WTC11 (cell line): ENCODE results near the gene NDST4.
"Not testable (repeated sequence)": the region's sequence is repeated elsewhere in the genome, so short reads cannot be mapped to it uniquely, and the experiment has no call there.

Experiments
- CREB1 ChIP-seq: sonication (generic); formaldehyde crosslinking; IDR thresholded peaks from 2 replicates; pipeline ENCODE4 v1.8.0; 2023; ENCODE audit warnings: mild to moderate bottlenecking, missing genetic modification reagents
- ELF4 ChIP-seq: sonication (generic); formaldehyde crosslinking; IDR thresholded peaks from 2 replicates; pipeline ENCODE4 v1.8.1; 2022; ENCODE audit warnings: low read depth, mild to moderate bottlenecking, moderate library complexity, missing genetic modification reagents
- ESRRA ChIP-seq: sonication (generic); formaldehyde crosslinking; IDR thresholded peaks from 2 replicates; pipeline ENCODE4 v1.8.1; 2022; ENCODE audit warnings: mild to moderate bottlenecking, missing genetic modification reagents, borderline replicate concordance
- JAZF1 ChIP-seq: fragments of 250-450 bp; sonication (Bioruptor Pico); IDR thresholded peaks from 2 replicates; pipeline ENCODE4 v1.9.0; 2021; ENCODE audit warnings: moderate library complexity, mild to moderate bottlenecking, inconsistent platforms
- KAT7 ChIP-seq: sonication (generic); formaldehyde crosslinking; IDR thresholded peaks from 2 replicates; pipeline ENCODE4 v1.8.1; 2023; ENCODE audit warnings: missing genetic modification reagents, mild to moderate bottlenecking, borderline replicate concordance
- MAX ChIP-seq: sonication (generic); formaldehyde crosslinking; IDR thresholded peaks from 2 replicates; pipeline ENCODE4 v1.8.0; 2022; ENCODE audit warnings: mild to moderate bottlenecking, missing genetic modification reagents
- MYBL2 ChIP-seq: sonication (generic); formaldehyde crosslinking; IDR thresholded peaks from 2 replicates; pipeline ENCODE4 v1.8.1; 2023; ENCODE audit warnings: mild to moderate bottlenecking, moderate library complexity, missing genetic modification reagents
- NFE2L1 ChIP-seq: sonication (generic); formaldehyde crosslinking; IDR thresholded peaks from 2 replicates; pipeline ENCODE4 v1.8.1; 2023; ENCODE audit warnings: missing genetic modification reagents
- RELA ChIP-seq: sonication (generic); formaldehyde crosslinking; IDR thresholded peaks from 2 replicates; pipeline ENCODE4 v1.8.1; 2022; ENCODE audit warnings: missing genetic modification reagents, mild to moderate bottlenecking, borderline replicate concordance
- TP53 ChIP-seq: sonication (generic); formaldehyde crosslinking; IDR thresholded peaks from 2 replicates; pipeline ENCODE4 v1.8.1; 2023; ENCODE audit warnings: mild to moderate bottlenecking, missing genetic modification reagents
- TF ChIP-seq, protein P1 (sequence below): sonication (generic); formaldehyde crosslinking; IDR thresholded peaks from 2 replicates; pipeline ENCODE4 v1.8.0; 2022; ENCODE audit warnings: mild to moderate bottlenecking, missing genetic modification reagents
- TF ChIP-seq, protein P2 (sequence below): fragments of 200-600 bp; IDR thresholded peaks from 2 replicates; pipeline ENCODE4 v1.8.0; 2022; ENCODE audit warnings: antibody characterized with exemption
- TF ChIP-seq, protein P3 (sequence below): sonication (generic); formaldehyde crosslinking; IDR thresholded peaks from 2 replicates; pipeline ENCODE4 v1.8.1; 2022; ENCODE audit warnings: low read depth, missing genetic modification reagents, borderline replicate concordance

DNA sequence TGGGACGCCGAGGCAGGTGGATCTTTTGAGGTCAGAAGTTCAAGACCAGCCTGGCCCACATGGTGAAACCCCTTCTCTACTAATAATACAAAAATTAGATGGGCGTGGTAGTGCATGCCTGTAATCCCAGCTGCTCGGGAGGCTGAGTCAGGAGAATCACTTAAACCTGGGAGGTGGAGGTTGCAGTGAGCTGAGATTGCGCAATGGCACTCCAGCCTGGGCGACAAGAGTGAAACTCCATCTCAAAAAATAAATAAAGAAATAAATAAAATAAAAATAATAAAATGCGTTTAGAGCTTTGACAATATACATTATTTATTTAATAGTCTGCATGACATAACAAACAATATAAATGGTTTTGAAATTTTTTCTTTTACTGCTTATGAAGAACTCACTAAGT, 133.0 kb downstream of the NDST4 start:
- TF ChIP-seq, protein P1, sequence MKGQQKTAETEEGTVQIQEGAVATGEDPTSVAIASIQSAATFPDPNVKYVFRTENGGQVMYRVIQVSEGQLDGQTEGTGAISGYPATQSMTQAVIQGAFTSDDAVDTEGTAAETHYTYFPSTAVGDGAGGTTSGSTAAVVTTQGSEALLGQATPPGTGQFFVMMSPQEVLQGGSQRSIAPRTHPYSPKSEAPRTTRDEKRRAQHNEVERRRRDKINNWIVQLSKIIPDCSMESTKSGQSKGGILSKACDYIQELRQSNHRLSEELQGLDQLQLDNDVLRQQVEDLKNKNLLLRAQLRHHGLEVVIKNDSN (CRISPR knock-in tag) = not testable (repeated sequence)
- not testable (repeated sequence) for TF ChIP-seq MYBL2 (CRISPR knock-in tag); RELA (CRISPR knock-in tag); ELF4; TP53 (CRISPR knock-in tag); KAT7 (CRISPR knock-in tag); ESRRA (CRISPR knock-in tag); NFE2L1 (CRISPR knock-in tag); JAZF1 (CRISPR knock-in tag); MAX (CRISPR knock-in tag); CREB1 (CRISPR knock-in tag)
- TF ChIP-seq, protein P2, sequence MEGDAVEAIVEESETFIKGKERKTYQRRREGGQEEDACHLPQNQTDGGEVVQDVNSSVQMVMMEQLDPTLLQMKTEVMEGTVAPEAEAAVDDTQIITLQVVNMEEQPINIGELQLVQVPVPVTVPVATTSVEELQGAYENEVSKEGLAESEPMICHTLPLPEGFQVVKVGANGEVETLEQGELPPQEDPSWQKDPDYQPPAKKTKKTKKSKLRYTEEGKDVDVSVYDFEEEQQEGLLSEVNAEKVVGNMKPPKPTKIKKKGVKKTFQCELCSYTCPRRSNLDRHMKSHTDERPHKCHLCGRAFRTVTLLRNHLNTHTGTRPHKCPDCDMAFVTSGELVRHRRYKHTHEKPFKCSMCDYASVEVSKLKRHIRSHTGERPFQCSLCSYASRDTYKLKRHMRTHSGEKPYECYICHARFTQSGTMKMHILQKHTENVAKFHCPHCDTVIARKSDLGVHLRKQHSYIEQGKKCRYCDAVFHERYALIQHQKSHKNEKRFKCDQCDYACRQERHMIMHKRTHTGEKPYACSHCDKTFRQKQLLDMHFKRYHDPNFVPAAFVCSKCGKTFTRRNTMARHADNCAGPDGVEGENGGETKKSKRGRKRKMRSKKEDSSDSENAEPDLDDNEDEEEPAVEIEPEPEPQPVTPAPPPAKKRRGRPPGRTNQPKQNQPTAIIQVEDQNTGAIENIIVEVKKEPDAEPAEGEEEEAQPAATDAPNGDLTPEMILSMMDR = not testable (repeated sequence)
- TF ChIP-seq, protein P3, sequence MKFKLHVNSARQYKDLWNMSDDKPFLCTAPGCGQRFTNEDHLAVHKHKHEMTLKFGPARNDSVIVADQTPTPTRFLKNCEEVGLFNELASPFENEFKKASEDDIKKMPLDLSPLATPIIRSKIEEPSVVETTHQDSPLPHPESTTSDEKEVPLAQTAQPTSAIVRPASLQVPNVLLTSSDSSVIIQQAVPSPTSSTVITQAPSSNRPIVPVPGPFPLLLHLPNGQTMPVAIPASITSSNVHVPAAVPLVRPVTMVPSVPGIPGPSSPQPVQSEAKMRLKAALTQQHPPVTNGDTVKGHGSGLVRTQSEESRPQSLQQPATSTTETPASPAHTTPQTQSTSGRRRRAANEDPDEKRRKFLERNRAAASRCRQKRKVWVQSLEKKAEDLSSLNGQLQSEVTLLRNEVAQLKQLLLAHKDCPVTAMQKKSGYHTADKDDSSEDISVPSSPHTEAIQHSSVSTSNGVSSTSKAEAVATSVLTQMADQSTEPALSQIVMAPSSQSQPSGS (CRISPR knock-in tag) = not testable (repeated sequence)
